DND-41 (cell line): ENCODE results near the gene RGS8.

ENCODE experiments used
- EZH2 ChIP-seq: IDR thresholded peaks from 3 replicates; pipeline ENCODE4 v1.6.1; 2012; ENCODE audit warnings: borderline replicate concordance, low read depth, mild to moderate bottlenecking, moderate library complexity, low read length, inconsistent platforms; ENCODE audit not compliant: severe bottlenecking
- TF ChIP-seq, protein P1 (sequence below): IDR thresholded peaks from 2 replicates; pipeline ENCODE4 v1.5.1; 2012; ENCODE audit warnings: borderline replicate concordance, low read length, moderate library complexity, mild to moderate bottlenecking; ENCODE audit not compliant: poor library complexity, severe bottlenecking; ENCODE audit errors: extremely low read depth

GRCh38 chr1:182731852-182732575 lies 47.6 kb upstream of the RGS8 start:
- no peak for TF ChIP-seq EZH2
- TF ChIP-seq, protein P1, sequence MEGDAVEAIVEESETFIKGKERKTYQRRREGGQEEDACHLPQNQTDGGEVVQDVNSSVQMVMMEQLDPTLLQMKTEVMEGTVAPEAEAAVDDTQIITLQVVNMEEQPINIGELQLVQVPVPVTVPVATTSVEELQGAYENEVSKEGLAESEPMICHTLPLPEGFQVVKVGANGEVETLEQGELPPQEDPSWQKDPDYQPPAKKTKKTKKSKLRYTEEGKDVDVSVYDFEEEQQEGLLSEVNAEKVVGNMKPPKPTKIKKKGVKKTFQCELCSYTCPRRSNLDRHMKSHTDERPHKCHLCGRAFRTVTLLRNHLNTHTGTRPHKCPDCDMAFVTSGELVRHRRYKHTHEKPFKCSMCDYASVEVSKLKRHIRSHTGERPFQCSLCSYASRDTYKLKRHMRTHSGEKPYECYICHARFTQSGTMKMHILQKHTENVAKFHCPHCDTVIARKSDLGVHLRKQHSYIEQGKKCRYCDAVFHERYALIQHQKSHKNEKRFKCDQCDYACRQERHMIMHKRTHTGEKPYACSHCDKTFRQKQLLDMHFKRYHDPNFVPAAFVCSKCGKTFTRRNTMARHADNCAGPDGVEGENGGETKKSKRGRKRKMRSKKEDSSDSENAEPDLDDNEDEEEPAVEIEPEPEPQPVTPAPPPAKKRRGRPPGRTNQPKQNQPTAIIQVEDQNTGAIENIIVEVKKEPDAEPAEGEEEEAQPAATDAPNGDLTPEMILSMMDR = no peak
